ENCODE measurements around the gene RAMP3.
"Not testable (repeated sequence)": the region's sequence is repeated elsewhere in the genome, so short reads cannot be mapped to it uniquely, and the experiment has no call there.

RAMP3 gene

GRCh38 chr7:45132708-45133320, 24.8 kb upstream of the RAMP3 start:
- DNase-seq (ENCODE audit: low spot score), result no peak

GRCh38 chr7:45133352-45133751, 24.2 kb upstream of the RAMP3 start:
- DNase-seq (ENCODE audit: low spot score), result no peak

DNA sequence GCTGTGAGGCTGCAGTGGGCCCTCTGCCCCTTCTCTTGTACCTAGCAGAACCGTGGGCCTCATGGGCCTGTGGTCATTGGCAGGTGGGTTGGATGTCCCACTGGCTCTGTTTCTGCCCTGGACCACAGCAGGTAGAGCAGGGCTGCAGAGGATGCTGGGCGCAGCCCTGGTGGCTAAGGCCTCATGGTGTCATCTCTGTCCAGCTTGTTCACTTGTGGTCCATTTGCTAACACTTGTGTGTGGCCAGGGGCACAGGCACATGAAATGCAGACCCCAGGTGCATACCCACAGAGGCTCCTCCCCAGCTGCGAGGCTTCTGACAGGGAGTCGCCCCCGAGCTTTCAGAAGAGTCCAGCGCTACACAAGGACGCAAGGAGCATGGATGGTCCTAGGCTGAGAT, 23.7 kb upstream of the RAMP3 start:
- no peak for DNase-seq (ENCODE audit: low spot score)

DNA sequence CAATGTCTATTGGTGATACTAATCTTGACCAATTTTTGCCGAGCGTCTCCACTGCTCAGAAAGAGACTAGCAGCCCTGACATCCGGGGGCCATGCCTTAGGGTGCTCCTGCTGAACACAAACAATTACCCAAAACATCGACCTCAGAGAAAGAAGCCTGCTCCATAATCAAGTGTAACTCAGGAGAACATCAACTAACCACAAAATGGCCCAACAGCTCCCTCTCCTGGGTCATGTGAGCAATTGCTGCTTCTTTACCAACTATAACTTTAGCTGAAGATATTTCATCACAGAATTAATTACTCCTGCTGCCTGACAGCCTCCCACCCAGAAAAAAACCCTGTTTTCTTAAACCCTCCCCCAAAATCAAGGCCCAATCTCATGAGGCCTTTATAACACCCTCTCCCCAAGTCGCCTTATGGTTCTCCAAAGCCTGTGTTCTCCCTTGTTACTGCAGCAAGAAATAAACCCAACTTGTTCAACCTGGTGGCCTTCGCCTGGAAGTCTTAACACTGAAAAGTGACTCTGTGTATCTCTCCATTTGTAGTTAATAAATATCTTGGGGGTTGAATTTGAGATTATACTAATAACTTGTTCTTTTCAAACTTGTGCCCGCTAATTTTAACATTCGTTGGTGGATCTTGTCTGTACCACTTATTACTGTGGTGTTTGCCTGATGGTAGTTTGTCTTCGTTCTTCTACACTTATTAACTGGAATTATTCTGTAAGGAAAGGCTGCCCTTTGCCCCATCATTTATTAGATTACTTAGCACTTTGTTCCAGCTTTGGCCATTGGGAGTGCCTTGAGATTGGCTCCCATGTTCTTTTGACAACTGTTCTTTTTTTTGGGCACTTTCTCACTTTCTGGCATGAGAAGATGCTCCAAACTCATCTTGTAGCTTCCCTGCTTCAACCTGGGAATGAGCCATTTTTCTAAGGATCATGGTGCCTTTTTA, 21.2 kb upstream of the RAMP3 start:
- peak; percentile 66 for DNase-seq (ENCODE audit: low spot score)

- DNase-seq (ENCODE audit: low spot score), result no peak
Observed at GRCh38 chr7:45138433-45139267, 18.9 kb upstream of the RAMP3 start.

DNA sequence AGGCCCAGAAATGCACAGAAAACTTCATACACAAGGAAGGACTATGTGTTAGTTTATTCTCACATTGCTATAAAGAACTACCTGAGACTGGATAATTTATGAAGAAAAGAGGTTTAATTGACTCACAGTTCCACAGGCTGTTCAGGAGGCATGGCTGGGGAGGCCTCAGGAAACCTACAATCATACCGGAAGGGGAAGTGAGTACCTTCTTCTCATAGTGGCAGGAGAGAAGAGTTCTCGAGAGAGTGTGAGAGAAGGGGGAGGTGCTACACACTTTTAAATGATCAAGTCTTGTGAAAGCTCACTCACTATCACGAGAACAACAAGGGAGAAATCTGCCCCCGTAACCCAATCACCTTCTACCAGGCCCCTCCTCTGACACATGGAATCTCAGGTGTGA, 16.8 kb upstream of the RAMP3 start:
- no peak for DNase-seq (ENCODE audit: low spot score)

GRCh38 chr7:45143616-45144015, 14.0 kb upstream of the RAMP3 start:
- DNase-seq (ENCODE audit: low spot score), result no peak

- DNase-seq (ENCODE audit: low spot score), result no peak
Observed at GRCh38 chr7:45145881-45146280, 11.7 kb upstream of the RAMP3 start.

DNA sequence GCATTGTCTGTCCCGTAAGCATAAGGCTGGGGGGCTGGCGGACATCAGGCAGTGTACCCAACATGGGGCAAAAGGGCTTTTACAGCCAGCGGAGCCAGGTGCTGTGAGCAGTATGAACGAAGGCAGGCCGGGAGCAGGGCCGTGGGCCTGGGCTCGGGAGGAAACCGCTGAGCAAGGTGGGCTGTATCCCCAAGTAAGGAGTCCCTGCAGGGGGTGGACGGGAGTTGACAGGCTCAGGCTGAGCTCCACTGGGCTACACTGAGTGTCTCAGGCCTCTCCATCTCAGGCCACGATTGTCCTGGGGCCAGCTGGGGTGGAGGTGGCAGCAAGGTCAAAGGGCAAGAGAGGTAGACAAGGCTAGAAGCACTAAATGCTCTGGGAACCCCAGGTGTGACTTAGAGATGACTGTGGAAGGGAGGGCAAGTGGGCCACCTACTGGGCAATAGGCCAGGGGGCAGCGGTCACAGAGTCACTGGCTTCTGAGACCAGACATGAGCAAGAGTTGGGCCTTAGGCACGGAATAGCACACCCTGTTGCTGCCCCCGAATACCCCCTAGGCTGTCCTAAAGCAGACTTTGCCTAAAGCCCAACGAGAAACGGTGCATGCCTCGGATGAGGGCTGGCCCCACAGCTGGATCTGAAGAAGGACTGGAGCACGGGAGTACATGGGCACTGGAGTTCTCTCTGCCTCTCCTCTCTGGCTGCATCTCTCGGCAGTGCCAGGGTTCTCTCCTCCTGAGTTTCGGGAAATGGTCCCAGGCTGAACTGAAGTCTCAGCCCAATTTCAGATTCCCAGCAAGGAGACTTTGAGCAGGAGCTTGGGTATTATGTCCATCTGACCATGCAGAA, 10.8 kb upstream of the RAMP3 start:
- no peak for DNase-seq (ENCODE audit: low spot score)

- DNase-seq (ENCODE audit: low spot score), result no peak
Observed at GRCh38 chr7:45147858-45148652, 9.5 kb upstream of the RAMP3 start.

GRCh38 chr7:45148653-45148973, 9.0 kb upstream of the RAMP3 start:
- DNase-seq (ENCODE audit: low spot score), result no peak

GRCh38 chr7:45149606-45150005, 8.0 kb upstream of the RAMP3 start:
- no peak for DNase-seq (ENCODE audit: low spot score)

- DNase-seq (ENCODE audit: low spot score), result no peak
Observed at GRCh38 chr7:45150199-45150598, 7.4 kb upstream of the RAMP3 start.

- no peak for DNase-seq (ENCODE audit: low spot score)
Observed at GRCh38 chr7:45151131-45151684, 6.4 kb upstream of the RAMP3 start.

DNA sequence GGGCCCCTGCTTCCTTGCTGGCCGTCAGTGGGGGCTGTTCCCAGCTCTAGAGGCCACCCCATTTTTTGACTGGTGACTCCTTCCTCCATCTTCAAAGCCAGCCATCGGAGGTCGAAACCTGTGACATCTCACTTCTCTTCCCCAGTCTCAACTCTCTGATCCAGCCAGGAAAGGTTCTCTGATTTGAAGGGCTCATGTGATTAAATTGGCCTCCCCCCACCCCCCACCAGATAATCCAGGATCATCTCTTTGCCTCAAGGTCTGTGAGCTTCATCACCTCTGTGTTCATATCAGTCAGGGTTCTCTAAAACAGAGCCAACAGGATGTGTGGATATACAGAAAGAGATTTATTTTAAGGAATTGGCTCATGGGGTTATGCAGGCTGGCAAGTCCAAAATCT, 5.6 kb upstream of the RAMP3 start:
- no peak for DNase-seq (ENCODE audit: low spot score)

- no peak for DNase-seq (ENCODE audit: low spot score)
Observed at GRCh38 chr7:45153233-45153632, 4.4 kb upstream of the RAMP3 start.

GRCh38 chr7:45153861-45154260, 3.7 kb upstream of the RAMP3 start:
- not testable (repeated sequence) for DNase-seq (ENCODE audit: low spot score)

DNA sequence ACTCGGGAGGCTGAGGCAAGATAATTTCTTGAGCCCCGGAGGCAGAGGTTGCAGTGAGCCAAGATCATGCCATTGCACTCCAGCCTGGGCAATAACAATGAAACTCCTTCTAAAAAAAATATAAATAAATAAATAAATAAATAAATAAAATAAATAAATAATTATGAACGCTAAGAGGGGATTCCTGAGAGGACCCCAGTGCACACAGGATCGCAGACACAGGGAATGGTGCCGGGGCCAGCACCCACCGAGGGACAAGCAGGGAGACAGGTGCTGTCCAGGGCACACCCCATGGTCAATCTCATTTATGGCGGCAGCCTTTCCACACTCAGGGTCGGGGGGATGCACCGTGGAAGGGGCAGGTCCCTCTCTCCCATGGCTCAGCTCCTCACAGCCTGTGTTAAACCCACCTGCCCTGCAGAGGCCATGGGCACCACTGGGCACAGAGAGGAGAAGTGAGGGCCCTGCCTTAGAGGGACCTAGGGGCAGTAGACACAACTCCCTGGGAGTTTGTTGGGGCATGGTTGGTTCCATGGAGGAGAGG, 2.2 kb upstream of the RAMP3 start:
- no peak for DNase-seq (ENCODE audit: low spot score)

DNA sequence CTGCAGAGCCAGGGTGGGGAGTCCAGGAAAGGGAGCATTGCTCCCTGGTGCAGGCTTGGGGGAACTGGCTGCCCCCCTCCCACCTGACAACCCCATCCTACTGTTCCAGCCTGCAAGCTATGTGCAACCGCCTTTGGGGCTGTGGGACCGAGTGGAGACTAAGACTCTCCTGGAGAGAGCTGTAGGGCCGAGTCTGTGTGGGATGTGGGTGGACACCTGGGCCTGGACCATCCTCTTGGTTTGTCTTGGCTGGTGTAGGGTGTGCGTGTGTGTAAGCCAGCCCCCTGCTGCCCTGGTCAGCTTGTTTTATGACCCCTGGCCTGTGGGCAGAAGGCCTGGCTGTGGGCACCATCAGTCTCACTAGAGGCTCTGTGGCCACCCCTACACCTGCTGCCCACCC, 1.6 kb upstream of the RAMP3 start:
- DNase-seq (ENCODE audit: low spot score), result no peak

DNA sequence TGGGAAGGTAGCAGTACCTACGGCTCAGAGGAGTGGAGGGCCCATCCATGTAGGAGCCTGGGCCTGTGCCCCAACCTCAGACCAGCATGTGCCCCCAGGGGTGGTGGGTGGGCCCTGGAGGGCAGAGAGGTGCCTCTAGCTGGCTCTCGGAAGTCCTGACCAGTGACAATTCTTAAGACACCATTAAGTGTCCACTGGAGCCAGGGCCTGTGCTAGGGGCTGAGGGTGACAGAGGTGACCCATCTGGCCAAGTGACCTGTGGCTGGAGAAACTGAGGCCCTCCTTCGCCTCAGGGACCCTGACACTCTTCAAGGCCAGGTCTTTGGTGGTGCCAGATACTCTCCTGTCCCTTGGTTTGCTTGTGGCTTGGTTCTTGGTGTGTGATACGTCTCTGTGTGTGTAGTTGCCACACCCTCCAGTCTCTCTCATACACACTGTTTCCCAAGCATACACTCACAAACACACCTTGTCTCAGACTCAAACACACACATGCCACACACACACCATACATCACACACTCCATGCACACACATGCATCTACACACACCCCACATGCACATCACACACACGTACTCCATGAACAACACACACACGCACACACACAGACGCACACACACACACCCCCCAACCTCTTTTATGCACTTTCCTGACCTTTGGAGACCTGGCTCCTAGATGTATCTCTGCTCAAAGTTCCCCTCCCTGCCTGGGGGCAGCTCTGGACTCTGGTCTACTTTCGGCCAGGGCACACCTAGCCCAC, 897 bp upstream of the RAMP3 start:
- no peak for DNase-seq (ENCODE audit: low spot score)
